ENCODE results near the gene VCP.

DNA sequence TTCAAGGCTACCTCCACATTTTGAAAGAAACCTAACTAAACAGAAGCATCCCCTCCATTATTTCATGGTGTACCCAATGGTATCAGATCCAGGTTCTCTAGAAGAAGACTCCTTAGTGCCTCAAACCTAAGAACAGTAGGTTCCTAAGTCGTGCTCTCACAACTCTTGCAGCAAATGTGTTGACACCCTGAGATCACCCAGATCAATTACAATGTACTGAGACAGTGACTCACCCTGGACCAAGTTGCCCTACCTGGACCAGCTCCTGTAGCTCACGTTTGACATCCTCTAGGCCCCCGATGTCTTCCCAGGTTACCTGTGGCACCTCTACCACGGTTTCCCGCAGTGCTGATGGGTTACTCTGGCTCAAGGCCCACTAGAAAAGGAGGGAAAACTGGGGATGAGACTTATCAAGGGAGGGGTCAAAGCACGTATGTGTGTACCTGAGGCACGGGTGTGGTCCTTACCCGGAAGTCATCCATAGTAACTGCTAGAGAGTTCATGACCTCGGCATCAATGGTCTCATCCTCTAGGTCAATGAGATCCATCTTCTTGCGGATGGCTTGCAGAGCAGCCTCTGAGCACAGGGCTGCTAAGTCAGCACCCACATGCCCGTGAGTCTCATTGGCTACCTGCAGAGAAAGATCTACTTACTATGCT lies 11.7 kb downstream of the VCP start:
- TF ChIP-seq, protein P1, sequence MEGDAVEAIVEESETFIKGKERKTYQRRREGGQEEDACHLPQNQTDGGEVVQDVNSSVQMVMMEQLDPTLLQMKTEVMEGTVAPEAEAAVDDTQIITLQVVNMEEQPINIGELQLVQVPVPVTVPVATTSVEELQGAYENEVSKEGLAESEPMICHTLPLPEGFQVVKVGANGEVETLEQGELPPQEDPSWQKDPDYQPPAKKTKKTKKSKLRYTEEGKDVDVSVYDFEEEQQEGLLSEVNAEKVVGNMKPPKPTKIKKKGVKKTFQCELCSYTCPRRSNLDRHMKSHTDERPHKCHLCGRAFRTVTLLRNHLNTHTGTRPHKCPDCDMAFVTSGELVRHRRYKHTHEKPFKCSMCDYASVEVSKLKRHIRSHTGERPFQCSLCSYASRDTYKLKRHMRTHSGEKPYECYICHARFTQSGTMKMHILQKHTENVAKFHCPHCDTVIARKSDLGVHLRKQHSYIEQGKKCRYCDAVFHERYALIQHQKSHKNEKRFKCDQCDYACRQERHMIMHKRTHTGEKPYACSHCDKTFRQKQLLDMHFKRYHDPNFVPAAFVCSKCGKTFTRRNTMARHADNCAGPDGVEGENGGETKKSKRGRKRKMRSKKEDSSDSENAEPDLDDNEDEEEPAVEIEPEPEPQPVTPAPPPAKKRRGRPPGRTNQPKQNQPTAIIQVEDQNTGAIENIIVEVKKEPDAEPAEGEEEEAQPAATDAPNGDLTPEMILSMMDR (IDR thresholded peaks at IDR 0.05 in 4 of 5, conservative IDR thresholded peaks at IDR 0.05 in 1 of 5), result no peak
- no peak for TF ChIP-seq POLR2A (IDR thresholded peaks at IDR 0.05)

Measured in gastrocnemius medialis (tissue), 4 donors.